HL-60 (cell line): ENCODE measurements around the gene SGMS1.
A peak's percentile ranks its signal among the peaks of the same experiment; 100 is the strongest.

Source experiments
- DNase-seq, 2 experiments: peaks; one replicate each; pipeline ENCODE4 v3.0.0-alpha.2; 2010 to 2020; ENCODE audit warnings: low read depth in 1 of 2, low spot score in 1 of 2
- H3K27ac ChIP-seq: fragments of 250-450 bp; sonication (Bioruptor Pico); replicated peaks from 2 replicates; pipeline ENCODE4 v1.5.1; 2020; ENCODE audit warnings: mild to moderate bottlenecking, moderate library complexity
- H3K27me3 ChIP-seq: fragments of 250-450 bp; sonication (Bioruptor Pico); 2 replicates; pipeline ENCODE4 v1.5.1; 2021; ENCODE audit warnings: mild to moderate bottlenecking, moderate library complexity; ENCODE audit not compliant: insufficient read depth, poor library complexity, severe bottlenecking
- H3K4me3 ChIP-seq: replicated peaks from 2 replicates; pipeline ENCODE4 v1.5.1; 2011; ENCODE audit warnings: mild to moderate bottlenecking, control low read depth, low read length; ENCODE audit not compliant: insufficient read depth
- CTCF ChIP-seq: IDR thresholded peaks from one replicate; pipeline ENCODE4 v1.5.1; 2011; ENCODE audit warnings: low read length, control low read depth, inconsistent platforms; ENCODE audit not compliant: insufficient read depth
- GABPA ChIP-seq: IDR thresholded peaks from 2 replicates; pipeline ENCODE4 v1.6.1; 2012; ENCODE audit warnings: low read depth
- POLR2AphosphoS5 ChIP-seq: IDR thresholded peaks from 2 replicates; pipeline ENCODE4 v1.6.1; 2012; ENCODE audit warnings: low read depth
- REST ChIP-seq: IDR thresholded peaks from 2 replicates; pipeline ENCODE4 v1.6.1; 2012; ENCODE audit warnings: low read depth; ENCODE audit not compliant: insufficient replicate concordance
- SPI1 ChIP-seq: IDR thresholded peaks from 2 replicates; pipeline ENCODE4 v1.6.1; 2012; ENCODE audit warnings: low read depth, mild to moderate bottlenecking, borderline replicate concordance

The SGMS1 gene

GRCh38 chr10:50624413-50624865 lies 683 bp upstream of the SGMS1 start:
- peak overlapping the region; percentile 84 for H3K4me3 ChIP-seq
- H3K27ac ChIP-seq: peak overlapping the region; percentile 93
- no peak for TF ChIP-seq REST
- TF ChIP-seq CTCF: no peak
- no peak for TF ChIP-seq SPI1
- no peak for TF ChIP-seq GABPA
- TF ChIP-seq POLR2AphosphoS5: no peak
- DNase-seq: peak; percentile 78 to 94
- H3K27me3 ChIP-seq: no peaks in the 10 kb centered on the region

- H3K27ac ChIP-seq: peak overlapping the region; percentile 93
- peak overlapping the region; percentile 84 for H3K4me3 ChIP-seq
- DNase-seq: peak; percentile 18 to 42
- no peak for TF ChIP-seq GABPA
- TF ChIP-seq POLR2AphosphoS5: no peak
- TF ChIP-seq SPI1: no peak
- no peak for TF ChIP-seq REST
- no peak for TF ChIP-seq CTCF
- H3K27me3 ChIP-seq: no peaks in the 10 kb centered on the region
These were observed 772 bp downstream of the SGMS1 start for GRCh38 chr10:50622706-50623662.

- Histone ChIP-seq H3K4me3 (peak overlapping the region; percentile 84), H3K27me3 (no peaks in the 10 kb centered on the region), H3K27ac (peak overlapping the region; percentile 30)
- DNase-seq: peak; percentile 66 to 81
- no peak for TF ChIP-seq POLR2AphosphoS5
- TF ChIP-seq CTCF: no peak
- no peak for TF ChIP-seq SPI1
- no peak for TF ChIP-seq REST
- no peak for TF ChIP-seq GABPA
These were observed 1.6 kb downstream of the SGMS1 start for GRCh38 chr10:50621968-50622705.
